SK-N-SH treated with all-trans-retinoic acid at 6 μM for 48 hours (cell line): ENCODE measurements around the gene DPP6.

Experiments used
- ATAC-seq: fragments of 200-7000 bp; cut with Tn5 transposase; 3 replicates; pipeline ENCODE4 v1.9.1; 2020; ENCODE audit warnings: mild to moderate bottlenecking, moderate library complexity
- ARNTL ChIP-seq: fragments of 450-650 bp; formaldehyde crosslinking; IDR thresholded peaks from 2 replicates; pipeline ENCODE4 v1.5.0; 2020; ENCODE audit warnings: low read depth, mild to moderate bottlenecking, moderate library complexity, borderline replicate concordance
- BACH2 ChIP-seq: fragments of 250-450 bp; sonication (Bioruptor Pico); IDR thresholded peaks from 2 replicates; pipeline ENCODE4 v1.9.0; 2021; ENCODE audit warnings: mild to moderate bottlenecking, borderline replicate concordance
- CSDC2 ChIP-seq: fragments of 250-450 bp; sonication (Bioruptor Pico); IDR thresholded peaks from 2 replicates; pipeline ENCODE4 v1.5.0; 2020; ENCODE audit warnings: mild to moderate bottlenecking, moderate library complexity
- ESRRG ChIP-seq: fragments of 250-450 bp; sonication (Bioruptor Pico); IDR thresholded peaks from 2 replicates; pipeline ENCODE4 v1.6.1; 2021; ENCODE audit warnings: mild to moderate bottlenecking
- GLIS3 ChIP-seq: fragments of 250-450 bp; sonication (Bioruptor Pico); IDR thresholded peaks from 2 replicates; pipeline ENCODE4 v1.5.0; 2020; ENCODE audit warnings: mild to moderate bottlenecking, moderate library complexity
- ISL1 ChIP-seq: fragments of 250-450 bp; sonication (Bioruptor Pico); IDR thresholded peaks from 2 replicates; pipeline ENCODE4 v2.1.2; 2022; ENCODE audit warnings: mild to moderate bottlenecking, moderate library complexity
- OSR1 ChIP-seq: fragments of 250-450 bp; sonication (Bioruptor Pico); IDR thresholded peaks from 2 replicates; pipeline ENCODE4 v1.8.0; 2022; ENCODE audit warnings: moderate library complexity, mild to moderate bottlenecking, inconsistent platforms
- PATZ1 ChIP-seq: fragments of 250-450 bp; sonication (Bioruptor Pico); IDR thresholded peaks from 2 replicates; pipeline ENCODE4 v1.8.0; 2020; ENCODE audit warnings: mild to moderate bottlenecking, moderate library complexity, borderline replicate concordance
- PPARA ChIP-seq: fragments of 250-450 bp; sonication (Bioruptor Pico); IDR thresholded peaks from 2 replicates; pipeline ENCODE4 v1.5.0; 2020; ENCODE audit warnings: mild to moderate bottlenecking, borderline replicate concordance
- RARB ChIP-seq: fragments of 250-450 bp; sonication (Bioruptor Pico); IDR thresholded peaks from 2 replicates; pipeline ENCODE4 v1.8.0; 2021; ENCODE audit warnings: mild to moderate bottlenecking, moderate library complexity
- TCF4 ChIP-seq: fragments of 250-450 bp; sonication (Bioruptor Pico); IDR thresholded peaks from 2 replicates; pipeline ENCODE4 v1.8.0; 2021; ENCODE audit warnings: mild to moderate bottlenecking, moderate library complexity, borderline replicate concordance
- TOX ChIP-seq: fragments of 250-450 bp; sonication (Bioruptor Pico); IDR thresholded peaks from 2 replicates; pipeline ENCODE4 v1.8.0; 2021; ENCODE audit warnings: mild to moderate bottlenecking, moderate library complexity, borderline replicate concordance
- TSHZ2 ChIP-seq: fragments of 250-450 bp; sonication (Bioruptor Pico); IDR thresholded peaks from 2 replicates; pipeline ENCODE4 v1.5.0; 2020; ENCODE audit warnings: mild to moderate bottlenecking, moderate library complexity
- ZC3H10 ChIP-seq: fragments of 250-450 bp; sonication (Bioruptor Pico); IDR thresholded peaks from 2 replicates; pipeline ENCODE4 v1.5.1; 2021; ENCODE audit warnings: mild to moderate bottlenecking, moderate library complexity
- ZFP3 ChIP-seq: fragments of 250-450 bp; sonication (Bioruptor Pico); IDR thresholded peaks from 2 replicates; pipeline ENCODE4 v1.5.0; 2020; ENCODE audit warnings: mild to moderate bottlenecking, moderate library complexity
- ZFP30 ChIP-seq: fragments of 450-650 bp; formaldehyde crosslinking; IDR thresholded peaks from 2 replicates; pipeline ENCODE4 v1.5.0; 2022; ENCODE audit warnings: mild to moderate bottlenecking, moderate library complexity
- ZNF565 ChIP-seq: fragments of 450-650 bp; formaldehyde crosslinking; conservative IDR thresholded peaks from 2 replicates; pipeline ENCODE4 v1.5.0; 2020; ENCODE audit warnings: low read depth, mild to moderate bottlenecking, moderate library complexity
- ZNF70 ChIP-seq: fragments of 450-650 bp; formaldehyde crosslinking; IDR thresholded peaks from 2 replicates; pipeline ENCODE4 v1.5.0; 2020; ENCODE audit warnings: mild to moderate bottlenecking, moderate library complexity
- TF ChIP-seq, protein P1 (sequence below): fragments of 250-450 bp; sonication (Bioruptor Pico); IDR thresholded peaks from 2 replicates; pipeline ENCODE4 v1.5.1; 2020; ENCODE audit warnings: low read depth, mild to moderate bottlenecking, moderate library complexity
- TF ChIP-seq, protein P2 (sequence below): fragments of 250-450 bp; sonication (Bioruptor Pico); IDR thresholded peaks from 2 replicates; pipeline ENCODE4 v1.8.0; 2021; ENCODE audit warnings: low read depth, mild to moderate bottlenecking, moderate library complexity, borderline replicate concordance

DPP6 gene

GRCh38 chr7:154553711-154554265 lies 501.6 kb downstream of the DPP6 start:
- TF ChIP-seq TCF4 (CRISPR knock-in tag) (peak; percentile 55; the same call in 1 of the 2 replicates), RARB (no peak)
- ATAC-seq = no peak

- TF ChIP-seq TOX (no peak), ZNF70 (CRISPR knock-in tag) (no peak), ZFP3 (CRISPR knock-in tag) (no peak), TSHZ2 (CRISPR knock-in tag) (no peak), PATZ1 (no peak), TCF4 (CRISPR knock-in tag) (no peak), ZFP30 (no peak), ESRRG (CRISPR knock-in tag) (no peak), ISL1 (CRISPR knock-in tag) (no peak), GLIS3 (CRISPR knock-in tag) (no peak), CSDC2 (CRISPR knock-in tag) (no peak), ZNF565 (CRISPR knock-in tag) (no peak), PPARA (CRISPR knock-in tag) (no peak), OSR1 (no peak), ARNTL (CRISPR knock-in tag) (no peak)
- TF ChIP-seq, protein P1, sequence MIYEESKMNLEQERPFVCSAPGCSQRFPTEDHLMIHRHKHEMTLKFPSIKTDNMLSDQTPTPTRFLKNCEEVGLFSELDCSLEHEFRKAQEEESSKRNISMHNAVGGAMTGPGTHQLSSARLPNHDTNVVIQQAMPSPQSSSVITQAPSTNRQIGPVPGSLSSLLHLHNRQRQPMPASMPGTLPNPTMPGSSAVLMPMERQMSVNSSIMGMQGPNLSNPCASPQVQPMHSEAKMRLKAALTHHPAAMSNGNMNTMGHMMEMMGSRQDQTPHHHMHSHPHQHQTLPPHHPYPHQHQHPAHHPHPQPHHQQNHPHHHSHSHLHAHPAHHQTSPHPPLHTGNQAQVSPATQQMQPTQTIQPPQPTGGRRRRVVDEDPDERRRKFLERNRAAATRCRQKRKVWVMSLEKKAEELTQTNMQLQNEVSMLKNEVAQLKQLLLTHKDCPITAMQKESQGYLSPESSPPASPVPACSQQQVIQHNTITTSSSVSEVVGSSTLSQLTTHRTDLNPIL (CRISPR knock-in tag) = no peak
These were observed 507.3 kb downstream of the DPP6 start for GRCh38 chr7:154559454-154559853.

GRCh38 chr7:154564676-154565075 lies 512.5 kb downstream of the DPP6 start:
- ATAC-seq = no peak
- TF ChIP-seq ZC3H10 (CRISPR knock-in tag) = no peak
- TF ChIP-seq ZNF565 (CRISPR knock-in tag) = no peak
- TF ChIP-seq ZFP3 (CRISPR knock-in tag) = no peak
- no peak for TF ChIP-seq CSDC2 (CRISPR knock-in tag)
- TF ChIP-seq, protein P2, sequence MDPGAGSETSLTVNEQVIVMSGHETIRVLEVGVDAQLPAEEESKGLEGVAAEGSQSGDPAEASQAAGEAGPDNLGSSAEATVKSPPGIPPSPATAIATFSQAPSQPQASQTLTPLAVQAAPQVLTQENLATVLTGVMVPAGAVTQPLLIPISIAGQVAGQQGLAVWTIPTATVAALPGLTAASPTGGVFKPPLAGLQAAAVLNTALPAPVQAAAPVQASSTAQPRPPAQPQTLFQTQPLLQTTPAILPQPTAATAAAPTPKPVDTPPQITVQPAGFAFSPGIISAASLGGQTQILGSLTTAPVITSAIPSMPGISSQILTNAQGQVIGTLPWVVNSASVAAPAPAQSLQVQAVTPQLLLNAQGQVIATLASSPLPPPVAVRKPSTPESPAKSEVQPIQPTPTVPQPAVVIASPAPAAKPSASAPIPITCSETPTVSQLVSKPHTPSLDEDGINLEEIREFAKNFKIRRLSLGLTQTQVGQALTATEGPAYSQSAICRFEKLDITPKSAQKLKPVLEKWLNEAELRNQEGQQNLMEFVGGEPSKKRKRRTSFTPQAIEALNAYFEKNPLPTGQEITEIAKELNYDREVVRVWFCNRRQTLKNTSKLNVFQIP (CRISPR knock-in tag) = no peak
- no peak for TF ChIP-seq BACH2 (CRISPR knock-in tag)
- TF ChIP-seq ZNF70 (CRISPR knock-in tag) = no peak
- TF ChIP-seq OSR1 = no peak
- TF ChIP-seq, protein P1 (CRISPR knock-in tag) = no peak
- TF ChIP-seq TSHZ2 (CRISPR knock-in tag) = no peak

More at GRCh38 chr7:154559454-154559853, 507.3 kb downstream of the DPP6 start:
- no peak for ATAC-seq
